SK-N-DZ (cell line): Measurements from ENCODE around the gene PGF.
A peak's percentile ranks its signal among the peaks of the same experiment; 100 is the strongest.
"Not testable (repeated sequence)": the region's sequence is repeated elsewhere in the genome, so short reads cannot be mapped to it uniquely, and the experiment has no call there.

Source experiments
- DNase-seq: peaks from one replicate; pipeline ENCODE4 v3.0.0-alpha.2; 2015; ENCODE audit warnings: low spot score

Gene PGF

GRCh38 chr14:74942608-74943007 is 12.8 kb downstream of the PGF start:
- no peak for DNase-seq

GRCh38 chr14:74942181-74942580 is 13.2 kb downstream of the PGF start:
- no peak for DNase-seq

- no peak for DNase-seq
Measured at GRCh38 chr14:74941676-74942097, 13.7 kb downstream of the PGF start.

- no peak for DNase-seq
Measured at GRCh38 chr14:74940956-74941565, 14.3 kb downstream of the PGF start.

GRCh38 chr14:74938531-74939495 is 16.6 kb downstream of the PGF start:
- no peak for DNase-seq

DNA sequence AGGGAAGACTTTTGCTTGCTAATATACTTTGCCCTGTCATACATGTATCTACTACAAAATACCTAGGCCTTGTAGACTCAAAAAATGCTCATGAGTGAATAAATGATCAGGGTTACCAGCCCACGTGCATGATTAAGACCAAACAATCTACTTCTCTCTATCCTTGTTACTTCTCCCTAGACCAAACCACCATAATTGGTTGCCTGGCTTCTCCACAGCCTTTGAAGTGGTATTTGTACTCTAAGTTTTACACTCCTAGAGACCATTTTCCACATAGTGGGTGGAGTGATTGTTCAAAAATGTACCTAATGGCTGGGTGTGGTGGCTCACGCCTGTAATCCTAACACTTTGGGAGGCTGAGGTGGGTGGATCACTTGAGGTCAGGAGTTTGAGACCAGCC is 18.2 kb downstream of the PGF start:
- no peak for DNase-seq

- DNase-seq: no peak
Measured at GRCh38 chr14:74936731-74937130, 18.7 kb downstream of the PGF start.

DNA sequence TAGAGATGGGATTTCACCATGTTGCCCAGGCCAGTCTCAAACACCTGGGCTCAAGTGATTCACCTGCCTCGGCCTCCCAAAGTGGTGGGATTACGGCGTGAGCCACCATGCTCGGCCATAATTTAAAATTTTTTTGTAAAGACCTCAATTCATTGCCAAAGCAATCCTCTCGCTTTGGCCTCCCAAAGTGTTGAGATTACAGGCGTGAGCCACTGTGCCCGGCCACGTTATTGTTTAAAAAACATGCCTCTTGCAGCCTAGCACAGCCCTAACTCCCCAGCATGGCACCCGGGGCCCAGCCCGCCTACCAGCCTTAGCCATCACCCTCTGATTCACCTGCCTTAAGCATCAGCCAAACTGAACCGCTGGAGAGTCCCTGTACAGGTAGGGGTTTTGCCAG is 19.2 kb downstream of the PGF start:
- no peak for DNase-seq

- DNase-seq: no peak
Measured at GRCh38 chr14:74935360-74935680, 20.1 kb downstream of the PGF start.

DNA sequence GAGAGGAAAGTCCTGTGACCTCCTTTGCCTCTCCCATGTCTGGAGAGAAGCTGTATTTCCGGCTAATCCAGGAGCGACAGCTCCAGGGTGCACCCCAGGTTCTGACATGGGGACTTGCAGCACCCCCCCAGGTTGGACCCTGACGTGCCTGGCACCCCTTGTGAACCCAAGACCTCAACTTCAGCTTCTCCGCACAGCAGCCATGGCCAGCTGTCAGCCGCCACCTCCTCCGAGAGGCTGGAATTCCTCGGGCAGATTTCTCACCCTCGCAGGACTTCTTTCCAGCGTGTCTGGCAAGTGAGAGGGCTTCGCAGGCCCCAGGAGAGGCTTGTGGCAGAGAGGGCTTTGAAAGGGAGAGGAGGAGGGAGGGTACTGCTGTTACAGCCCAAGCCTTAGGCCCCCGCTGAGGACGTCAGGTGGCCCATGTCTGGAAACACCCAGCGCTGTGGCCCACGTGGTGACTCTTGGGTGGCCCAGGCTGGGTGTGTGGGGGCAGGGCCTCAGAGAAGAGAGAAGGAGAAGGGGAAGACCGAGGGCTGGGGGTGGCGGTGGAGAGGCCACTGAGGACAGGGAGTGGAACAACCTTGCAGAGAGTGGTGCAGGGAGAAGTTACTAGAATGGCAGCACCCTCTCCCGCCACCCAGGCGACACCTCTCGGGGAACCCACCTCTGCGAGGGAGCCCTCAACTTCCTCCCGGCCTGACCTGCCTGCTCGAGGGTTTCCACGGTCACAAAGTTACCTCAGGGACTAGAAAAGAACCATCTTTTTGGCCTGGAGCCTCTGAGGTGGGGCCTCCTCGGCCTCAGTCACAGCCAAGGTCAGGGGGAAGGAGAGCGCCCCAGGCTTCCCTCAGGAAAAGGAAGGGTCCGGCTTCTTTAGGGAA is 20.7 kb downstream of the PGF start:
- peak; percentile 63 for DNase-seq

GRCh38 chr14:74934041-74934440 is 21.4 kb downstream of the PGF start:
- no peak for DNase-seq

DNA sequence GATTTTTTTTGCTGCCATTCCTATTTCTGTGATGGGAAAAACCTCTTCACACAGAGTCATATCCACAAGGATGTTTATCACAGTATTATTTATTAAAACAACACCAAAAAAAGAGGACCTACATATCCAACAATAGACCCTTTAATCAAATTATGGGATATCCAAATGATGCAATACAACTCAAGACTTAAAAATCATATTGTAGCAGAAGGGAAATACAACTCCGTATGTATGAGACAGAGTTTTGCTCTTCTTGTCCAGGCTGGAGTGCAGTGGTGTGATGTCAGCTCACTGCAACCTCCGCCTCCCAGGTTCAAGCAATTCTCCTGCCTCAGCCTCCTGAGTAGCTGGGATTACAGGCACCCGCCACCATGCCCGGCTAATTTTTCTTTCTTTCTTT is 22.5 kb downstream of the PGF start:
- not testable (repeated sequence) for DNase-seq

DNA sequence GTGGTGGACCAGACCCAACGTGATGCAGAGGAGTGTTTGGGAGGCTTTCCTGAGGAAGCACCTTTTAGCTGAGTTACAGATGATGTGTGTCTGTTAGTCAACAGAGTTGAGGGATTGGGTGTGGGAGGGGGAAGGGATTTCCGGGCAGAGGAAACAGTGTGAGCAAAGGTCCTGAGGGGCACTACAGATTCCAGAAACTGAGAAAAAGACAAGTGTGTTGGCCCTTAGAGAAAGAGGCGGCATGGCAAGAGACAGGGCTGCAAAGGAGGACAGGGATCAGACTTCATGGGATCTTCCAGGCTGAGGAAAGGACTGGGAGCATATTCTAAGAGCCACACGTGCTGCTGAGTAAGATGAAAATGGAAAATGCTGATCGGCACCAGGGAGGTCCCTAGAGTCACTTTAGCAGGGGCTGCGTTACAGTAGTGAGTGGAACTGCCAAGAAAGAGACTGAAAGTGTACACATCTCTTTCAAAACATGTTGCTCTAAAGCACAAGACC is 22.9 kb downstream of the PGF start:
- no peak for DNase-seq

DNA sequence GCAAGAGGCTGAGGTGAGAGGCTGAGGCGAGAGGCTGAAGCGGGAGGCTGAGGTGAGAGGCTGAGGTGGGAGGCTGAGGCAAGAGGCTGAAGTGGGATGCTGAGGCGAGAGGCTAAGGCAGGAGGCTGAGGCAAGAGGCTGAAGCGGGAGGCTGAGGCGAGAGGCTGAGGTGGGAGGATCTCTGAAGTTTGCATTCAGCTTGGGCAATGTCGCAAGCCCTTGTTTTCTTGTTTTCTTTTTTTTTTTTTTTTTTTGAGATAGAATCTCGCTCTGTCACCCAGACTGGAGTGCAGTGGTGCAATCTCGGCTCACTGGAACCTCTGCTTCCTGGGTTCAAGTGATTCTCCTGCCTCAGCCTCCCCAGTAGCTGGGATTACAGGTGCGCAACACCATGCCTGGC is 23.7 kb downstream of the PGF start:
- not testable (repeated sequence) for DNase-seq

GRCh38 chr14:74929242-74929641 is 26.2 kb downstream of the PGF start:
- DNase-seq: no peak

GRCh38 chr14:74927225-74927624 is 28.2 kb downstream of the PGF start:
- no peak for DNase-seq

- no peak for DNase-seq
Measured at GRCh38 chr14:74924061-74924460, 31.3 kb downstream of the PGF start.

DNA sequence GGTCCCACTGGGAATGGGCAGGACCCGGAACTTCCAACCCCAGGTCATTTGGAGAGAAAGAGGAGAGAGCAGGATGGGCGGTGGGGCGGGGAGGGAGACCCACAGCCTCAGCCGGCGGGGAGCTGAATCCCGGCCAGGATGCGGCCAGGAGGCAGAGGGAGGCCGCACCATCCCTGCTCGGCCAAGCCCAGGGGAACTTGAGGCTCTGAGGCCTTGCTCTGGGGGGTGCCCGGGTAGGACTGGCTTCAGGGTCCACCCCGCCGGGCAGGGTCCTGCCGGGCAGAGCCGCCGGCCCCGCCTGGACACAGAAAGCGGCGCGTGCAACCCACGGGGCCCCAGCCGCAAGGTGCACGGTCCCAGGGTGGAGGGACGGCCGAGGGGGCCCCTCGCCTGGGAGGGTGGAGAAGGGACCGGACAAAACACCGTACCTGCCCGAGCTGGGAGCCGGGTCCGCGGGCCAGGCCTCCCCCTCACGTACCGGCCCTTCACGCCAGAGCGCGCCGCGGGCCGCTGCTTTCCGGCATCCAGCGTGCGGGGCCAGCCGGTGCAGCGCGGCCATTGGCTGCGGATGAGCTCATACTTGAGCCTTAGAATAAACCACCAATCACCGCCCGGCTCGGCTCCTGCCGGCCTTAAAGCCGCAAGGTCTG is 32.5 kb downstream of the PGF start, which contains the start of gene RPS6KL1:
TSS of gene RPS6KL1 (minus strand) at position 509 of the 650 bp plus-strand sequence. CDS start 1,719 bp downstream, outside the sequence.
- peak; percentile 89 for DNase-seq

- DNase-seq: no peak
Measured at GRCh38 chr14:74921987-74922751, 33.2 kb downstream of the PGF start.

DNA sequence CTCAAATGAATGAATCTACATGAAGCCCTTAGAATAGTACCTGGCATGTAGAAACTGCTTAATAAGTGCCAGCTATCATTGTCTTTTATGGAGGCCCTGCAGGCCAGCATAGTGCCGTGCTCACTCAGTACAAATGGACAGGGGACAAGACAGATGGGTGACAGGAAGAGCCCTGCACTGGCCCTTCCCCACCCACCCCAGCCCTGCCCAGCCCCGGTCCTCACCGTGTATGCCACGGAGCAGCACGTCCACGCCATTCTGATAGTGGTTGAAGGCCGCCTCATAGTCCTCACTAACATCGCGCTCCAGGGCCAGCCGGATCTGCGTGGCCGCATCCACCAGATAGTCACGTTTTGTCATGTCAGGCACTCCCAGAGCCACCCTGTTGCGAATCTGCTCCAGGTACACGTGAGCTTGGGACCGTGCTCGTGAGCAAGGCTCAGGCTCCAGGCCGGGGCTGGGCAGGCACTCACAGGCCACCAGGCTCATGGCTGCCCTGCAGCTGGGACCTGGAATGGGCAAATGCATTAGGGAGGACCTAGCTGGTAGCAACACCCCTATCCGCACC is 34.3 kb downstream of the PGF start:
- DNase-seq: no peak
